Calu3 (cell line): ENCODE results near the gene COIL. TPM values are rescaled to one million over a fixed set of nuclear protein-coding genes. Genes with fewer than 3 reads are reported as not detected.

Experiments
- BruUV-seq: library from RNA; stranded (reverse); fragments of 400-500 nt; replicated peaks from 2 replicates; lab custom pipeline; 2021; lab: Mats Ljungman, UMichigan
- CTCF ChIA-PET: fragments of 300-600 bp; sonication (Branson Sonifier 250); formaldehyde crosslinking; loops from one replicate; lab custom pipeline; 2022; ENCODE audit warnings: antibody characterized with exemption; lab: Charles Lee
- DNase-seq: peaks from one replicate; pipeline ENCODE4 v3.0.0; 2022
- H3K27ac Mint-ChIP-seq: one replicate; pipeline ENCODE4 v1.8.0; 2022; ENCODE audit warnings: mixed read lengths; ENCODE audit not compliant: unreplicated experiment
- H3K27me3 Mint-ChIP-seq: one replicate; pipeline ENCODE4 v1.8.0; 2022; ENCODE audit warnings: mixed read lengths; ENCODE audit not compliant: unreplicated experiment
- H3K36me3 Mint-ChIP-seq: one replicate; pipeline ENCODE4 v1.8.0; 2022; ENCODE audit warnings: mild to moderate bottlenecking, moderate library complexity, mixed read lengths; ENCODE audit not compliant: insufficient read depth, unreplicated experiment
- H3K4me1 Mint-ChIP-seq: one replicate; pipeline ENCODE4 v1.8.0; 2022; ENCODE audit warnings: mild to moderate bottlenecking, low read depth, mixed read lengths; ENCODE audit not compliant: unreplicated experiment
- H3K4me3 Mint-ChIP-seq: one replicate; pipeline ENCODE4 v1.8.0; 2022; ENCODE audit warnings: mild to moderate bottlenecking, low read depth, moderate library complexity, mixed read lengths; ENCODE audit not compliant: unreplicated experiment
- H3K9me3 Mint-ChIP-seq: one replicate; pipeline ENCODE4 v1.8.0; 2022; ENCODE audit warnings: low read depth, mixed read lengths; ENCODE audit not compliant: unreplicated experiment
- intact Hi-C: fragments of 100-400 bp; cut with micrococcal nuclease; formaldehyde crosslinking; loops from one replicate; pipeline ENCODE4 v1.10.0; 2022; ENCODE audit not compliant: unreplicated experiment
- total RNA-seq: library from RNA; stranded (reverse); gene quantifications from 2 replicates; pipeline ENCODE4 v1.2.3, GENCODE V29; 2022
- TF ChIP-seq, protein P1 (sequence below): fragments of 200-600 bp; IDR thresholded peaks from one replicate; pipeline ENCODE4 v1.8.0; 2022; ENCODE audit warnings: antibody characterized with exemption; ENCODE audit not compliant: unreplicated experiment

The COIL gene
- total RNA-seq, 1 experiment from 2014 or later: 13.5 TPM

DNA sequence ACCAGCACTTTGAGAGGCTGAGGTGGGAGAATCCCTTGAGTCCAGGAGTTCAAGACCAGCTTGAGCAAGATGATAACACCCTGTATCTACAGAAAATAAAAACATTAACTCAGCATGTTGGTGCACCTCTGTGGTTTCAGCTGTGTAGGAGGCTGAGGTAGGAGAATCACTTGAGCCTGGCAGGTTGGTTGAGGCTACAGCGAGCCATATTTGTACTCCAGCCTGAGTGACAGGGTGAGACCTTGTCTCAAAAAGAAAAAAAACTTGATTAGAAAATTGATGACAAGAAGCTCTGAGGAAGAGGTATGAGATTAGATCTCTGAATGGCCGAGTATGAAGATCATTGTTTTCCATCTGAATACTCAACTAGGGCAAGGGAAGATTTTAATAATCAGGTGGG, 48.1 kb upstream of the COIL start:
- Mint-ChIP-seq H3K9me3 (no peaks in the 10 kb centered on the region), H3K36me3 (no peaks in the 10 kb centered on the region), H3K4me1 (no peaks in the 10 kb centered on the region), H3K4me3 (no peak overlapping the region), H3K27me3 (no peaks in the 10 kb centered on the region), H3K27ac (no peak overlapping the region)
- CTCF ChIA-PET: interaction anchor here (1.8 kb wide), 1 partner anchor 46 kb away, joined by 5 read pairs; no protein-coding TSS in a partner anchor
- intact Hi-C loops: no loop called here
- TF ChIP-seq, protein P1, sequence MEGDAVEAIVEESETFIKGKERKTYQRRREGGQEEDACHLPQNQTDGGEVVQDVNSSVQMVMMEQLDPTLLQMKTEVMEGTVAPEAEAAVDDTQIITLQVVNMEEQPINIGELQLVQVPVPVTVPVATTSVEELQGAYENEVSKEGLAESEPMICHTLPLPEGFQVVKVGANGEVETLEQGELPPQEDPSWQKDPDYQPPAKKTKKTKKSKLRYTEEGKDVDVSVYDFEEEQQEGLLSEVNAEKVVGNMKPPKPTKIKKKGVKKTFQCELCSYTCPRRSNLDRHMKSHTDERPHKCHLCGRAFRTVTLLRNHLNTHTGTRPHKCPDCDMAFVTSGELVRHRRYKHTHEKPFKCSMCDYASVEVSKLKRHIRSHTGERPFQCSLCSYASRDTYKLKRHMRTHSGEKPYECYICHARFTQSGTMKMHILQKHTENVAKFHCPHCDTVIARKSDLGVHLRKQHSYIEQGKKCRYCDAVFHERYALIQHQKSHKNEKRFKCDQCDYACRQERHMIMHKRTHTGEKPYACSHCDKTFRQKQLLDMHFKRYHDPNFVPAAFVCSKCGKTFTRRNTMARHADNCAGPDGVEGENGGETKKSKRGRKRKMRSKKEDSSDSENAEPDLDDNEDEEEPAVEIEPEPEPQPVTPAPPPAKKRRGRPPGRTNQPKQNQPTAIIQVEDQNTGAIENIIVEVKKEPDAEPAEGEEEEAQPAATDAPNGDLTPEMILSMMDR: no peak
- no peak for DNase-seq
- no TSS peak for BruUV-seq

DNA sequence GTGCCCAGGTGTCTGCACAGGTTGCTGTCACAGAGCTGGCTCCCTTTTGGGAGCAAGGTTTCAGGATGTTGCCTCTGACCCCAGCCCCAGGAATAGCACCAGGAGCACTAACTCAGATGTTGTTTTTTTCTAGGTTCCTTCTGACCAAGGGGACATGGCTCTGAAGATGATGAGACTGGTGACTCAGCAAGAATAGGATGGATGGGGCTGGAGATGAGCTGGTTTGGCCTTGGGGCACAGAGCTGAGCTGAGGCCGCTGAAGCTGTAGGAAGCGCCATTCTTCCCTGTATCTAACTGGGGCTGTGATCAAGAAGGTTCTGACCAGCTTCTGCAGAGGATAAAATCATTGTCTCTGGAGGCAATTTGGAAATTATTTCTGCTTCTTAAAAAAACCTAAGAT, 45.2 kb upstream of the COIL start:
- BruUV-seq: no TSS peak
- TF ChIP-seq, protein P1: no peak
- no peak for DNase-seq
- H3K4me1 Mint-ChIP-seq: no peaks in the 10 kb centered on the region
- no peaks in the 10 kb centered on the region for H3K36me3 Mint-ChIP-seq
- H3K9me3 Mint-ChIP-seq: no peaks in the 10 kb centered on the region
- no peak overlapping the region for H3K27ac Mint-ChIP-seq
- no peaks in the 10 kb centered on the region for H3K27me3 Mint-ChIP-seq
- intact Hi-C loops: no loop called here
- CTCF ChIA-PET: interaction anchor here (1.5 kb wide), 1 partner anchor 132 kb away, joined by 4 read pairs; no protein-coding TSS in a partner anchor
- H3K4me3 Mint-ChIP-seq: no peak overlapping the region

DNA sequence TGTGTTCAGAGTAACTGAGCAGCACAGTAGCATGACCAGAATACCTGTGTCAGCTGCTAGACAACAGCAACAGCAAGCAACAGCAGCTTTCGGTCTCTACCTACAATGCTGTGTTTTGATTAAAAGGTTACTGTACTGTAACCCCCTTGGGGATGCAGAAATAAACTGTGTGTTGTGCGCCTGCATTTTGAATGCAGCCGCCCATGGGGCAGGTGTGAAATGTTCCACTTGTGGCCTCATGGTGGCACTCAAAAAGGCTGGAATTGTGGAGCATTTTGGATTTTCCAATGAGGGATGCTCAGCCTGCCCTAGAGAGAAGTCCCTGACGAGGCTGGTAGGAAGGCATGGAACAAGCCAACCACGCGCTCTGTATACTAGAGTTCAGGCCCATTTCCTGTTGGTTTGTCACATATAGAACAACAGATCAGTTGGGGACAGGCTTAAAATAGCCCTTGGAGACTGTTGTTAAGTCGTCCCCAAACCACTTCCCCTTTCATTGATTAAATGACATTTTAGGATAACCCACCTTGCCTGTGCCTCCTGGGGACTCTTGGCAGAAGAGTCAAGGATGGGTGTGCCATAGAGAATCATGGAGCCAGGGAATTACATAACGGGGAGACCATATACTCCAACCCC, 44.2 kb upstream of the COIL start:
- peak; percentile 5 for DNase-seq
- H3K4me3 Mint-ChIP-seq: no peak overlapping the region
- H3K4me1 Mint-ChIP-seq: no peaks in the 10 kb centered on the region
- H3K36me3 Mint-ChIP-seq: no peaks in the 10 kb centered on the region
- BruUV-seq: no TSS peak
- H3K27ac Mint-ChIP-seq: no peak overlapping the region
- TF ChIP-seq, protein P1: no peak
- intact Hi-C loops: no loop called here
- no peaks in the 10 kb centered on the region for H3K9me3 Mint-ChIP-seq
- CTCF ChIA-PET: no interaction called here
- no peaks in the 10 kb centered on the region for H3K27me3 Mint-ChIP-seq

DNA sequence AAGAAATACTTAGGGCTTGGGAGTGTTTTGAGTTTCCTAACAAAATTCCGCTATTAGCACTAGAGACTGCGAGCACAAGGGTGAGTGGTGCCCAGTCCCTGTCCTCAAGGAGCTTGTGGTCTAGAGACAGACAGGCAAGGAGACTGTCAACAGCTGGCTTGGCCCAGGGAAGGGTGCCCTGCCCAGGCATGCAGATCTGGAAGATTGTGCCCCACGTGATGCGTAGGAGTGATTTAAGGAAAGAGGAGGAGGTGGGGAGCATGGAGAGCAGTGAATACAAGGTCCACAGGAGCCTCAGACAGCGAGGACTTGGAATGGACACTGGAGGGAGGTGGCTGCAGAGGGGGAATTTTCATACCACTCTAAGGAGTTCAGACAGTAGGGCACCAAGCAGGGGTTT, 42.1 kb upstream of the COIL start:
- TF ChIP-seq, protein P1: no peak
- CTCF ChIA-PET: no interaction called here

More for the DNA sequence above, 42.1 kb upstream of the COIL start:
- intact Hi-C loops: no loop called here
- H3K4me1 Mint-ChIP-seq: no peaks in the 10 kb centered on the region
- no peaks in the 10 kb centered on the region for H3K27me3 Mint-ChIP-seq
- H3K9me3 Mint-ChIP-seq: no peaks in the 10 kb centered on the region
- H3K4me3 Mint-ChIP-seq: no peak overlapping the region
- no peak for DNase-seq
- H3K27ac Mint-ChIP-seq: no peak overlapping the region
- BruUV-seq: no TSS peak
- no peaks in the 10 kb centered on the region for H3K36me3 Mint-ChIP-seq
